HG03575 (cell line): ENCODE data around the gene ADGRF5.
"Not testable (repeated sequence)": the region's sequence is repeated elsewhere in the genome, so short reads cannot be mapped to it uniquely, and the experiment has no call there.

Experiments
- ATAC-seq: cut with Tn5 transposase; IDR thresholded peaks from one replicate; pipeline ENCODE4 v1.9.1; 2021; ENCODE audit not compliant: unreplicated experiment, insufficient number of reproducible peaks, low FRiP score; ENCODE audit errors: extremely low read depth

The ADGRF5 gene

GRCh38 chr6:46898006-46898405 lies 23.7 kb downstream of the ADGRF5 start:
- ATAC-seq = no peak

GRCh38 chr6:46896871-46897270 lies 24.9 kb downstream of the ADGRF5 start:
- no peak for ATAC-seq

GRCh38 chr6:46895930-46896329 lies 25.8 kb downstream of the ADGRF5 start:
- no peak for ATAC-seq

GRCh38 chr6:46894433-46894832 lies 27.3 kb downstream of the ADGRF5 start:
- no peak for ATAC-seq

GRCh38 chr6:46893648-46894047 lies 28.1 kb downstream of the ADGRF5 start:
- ATAC-seq = no peak

- ATAC-seq = no peak
These were observed 30.4 kb downstream of the ADGRF5 start for GRCh38 chr6:46891252-46891795.

GRCh38 chr6:46888578-46888977 lies 33.2 kb downstream of the ADGRF5 start:
- ATAC-seq = no peak

GRCh38 chr6:46888031-46888430 lies 33.7 kb downstream of the ADGRF5 start:
- no peak for ATAC-seq

- ATAC-seq = no peak
These were observed 39.1 kb downstream of the ADGRF5 start for GRCh38 chr6:46882645-46883044.

- ATAC-seq = no peak
These were observed 42.7 kb downstream of the ADGRF5 start for GRCh38 chr6:46879003-46879402.

- no peak for ATAC-seq
These were observed 45.6 kb downstream of the ADGRF5 start for GRCh38 chr6:46876126-46876525.

GRCh38 chr6:46867411-46867810 lies 54.3 kb downstream of the ADGRF5 start:
- no peak for ATAC-seq

GRCh38 chr6:46865221-46865620 lies 56.5 kb downstream of the ADGRF5 start:
- no peak for ATAC-seq

GRCh38 chr6:46863791-46864190 lies 57.9 kb downstream of the ADGRF5 start:
- ATAC-seq = no peak

- no peak for ATAC-seq
These were observed 59.4 kb downstream of the ADGRF5 start for GRCh38 chr6:46862381-46862780.

GRCh38 chr6:46855966-46856365 lies 65.8 kb downstream of the ADGRF5 start:
- ATAC-seq = not testable (repeated sequence)

- ATAC-seq = not testable (repeated sequence)
These were observed 70.2 kb downstream of the ADGRF5 start for GRCh38 chr6:46851576-46851975.

GRCh38 chr6:46850792-46851191 lies 70.9 kb downstream of the ADGRF5 start:
- ATAC-seq = no peak

GRCh38 chr6:46849361-46849690 lies 72.4 kb downstream of the ADGRF5 start:
- no peak for ATAC-seq

- ATAC-seq = no peak
These were observed 72.9 kb downstream of the ADGRF5 start for GRCh38 chr6:46848684-46849360.

GRCh38 chr6:46845126-46845525 lies 76.6 kb downstream of the ADGRF5 start:
- ATAC-seq = no peak
